Measurements from ENCODE around the gene CHAF1A. TPM values are rescaled to one million over a fixed set of nuclear protein-coding genes. Genes with fewer than 3 reads are reported as not detected.
A peak's percentile ranks its signal among the peaks of the same experiment; 100 is the strongest.

The CHAF1A gene
- total and polyA plus RNA-seq, 10 donors, result 3.8 to 17.9 (median 10.0) TPM

DNA sequence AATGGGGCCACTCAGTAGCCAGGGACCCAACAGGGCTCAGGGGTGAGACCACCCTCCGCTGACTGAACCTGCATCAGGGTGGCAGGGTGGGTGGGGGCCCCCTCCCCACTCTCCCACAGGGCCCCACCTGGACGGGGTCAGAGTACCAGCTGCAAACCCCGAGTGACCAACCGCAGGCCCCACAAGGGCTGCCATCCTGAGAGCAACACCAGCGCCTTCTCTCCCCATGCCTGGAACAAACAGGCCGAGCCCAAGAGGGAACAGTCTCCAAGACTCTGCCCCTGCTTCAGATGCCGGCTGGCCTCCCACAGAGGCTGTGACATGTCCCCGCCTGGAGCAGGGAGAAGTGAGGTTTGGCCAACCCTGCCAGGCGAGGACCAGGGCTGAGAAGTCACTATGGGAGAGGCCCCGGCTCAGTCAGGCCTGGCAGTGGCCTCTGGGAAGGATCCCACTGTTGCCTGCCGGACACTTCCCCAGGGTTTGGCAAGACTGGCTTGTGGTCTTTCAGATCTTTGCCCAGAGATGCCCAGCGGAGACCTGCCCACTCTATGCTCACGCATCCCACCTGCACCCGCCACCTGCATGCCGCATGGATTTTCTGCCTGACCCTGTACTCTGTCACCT lies 31.9 kb upstream of the CHAF1A start:
- Histone ChIP-seq H3K4me1 (peaks cover 78 to 92% (median 81%) of the 10 kb centered on the region in 6 donors), H3K36me3 (peaks cover 0 to 51% (median 16%) of the 10 kb centered on the region in 6 donors), H3K27ac (peak overlapping the region; percentile 77 to 92 (median 86)), H3K27me3 (replicated peaks in 1 of 7) (no peaks in the 10 kb centered on the region), H3K4me3 (peak overlapping the region in 5 of 8 donors; percentile 1 to 66 (median 35)), H3K9me3 (no peaks in the 10 kb centered on the region)
- WGBS, 5 donors, result 82 to 92% (median 91%) methylated on average over 10 to 15 of the region's 15 CpGs
- no peak for DNase-seq
- TF ChIP-seq POLR2AphosphoS5 (IDR thresholded peaks at IDR 0.05) (peak in 1 of 3 donors; percentile 6), CTCF (IDR thresholded peaks at IDR 0.05 in 8 of 11, conservative IDR thresholded peaks at IDR 0.05 in 3 of 11) (no peak)
- intact Hi-C loops (cut with DNase I; ENCODE audit: low total_unique reads), result no loop called here

DNA sequence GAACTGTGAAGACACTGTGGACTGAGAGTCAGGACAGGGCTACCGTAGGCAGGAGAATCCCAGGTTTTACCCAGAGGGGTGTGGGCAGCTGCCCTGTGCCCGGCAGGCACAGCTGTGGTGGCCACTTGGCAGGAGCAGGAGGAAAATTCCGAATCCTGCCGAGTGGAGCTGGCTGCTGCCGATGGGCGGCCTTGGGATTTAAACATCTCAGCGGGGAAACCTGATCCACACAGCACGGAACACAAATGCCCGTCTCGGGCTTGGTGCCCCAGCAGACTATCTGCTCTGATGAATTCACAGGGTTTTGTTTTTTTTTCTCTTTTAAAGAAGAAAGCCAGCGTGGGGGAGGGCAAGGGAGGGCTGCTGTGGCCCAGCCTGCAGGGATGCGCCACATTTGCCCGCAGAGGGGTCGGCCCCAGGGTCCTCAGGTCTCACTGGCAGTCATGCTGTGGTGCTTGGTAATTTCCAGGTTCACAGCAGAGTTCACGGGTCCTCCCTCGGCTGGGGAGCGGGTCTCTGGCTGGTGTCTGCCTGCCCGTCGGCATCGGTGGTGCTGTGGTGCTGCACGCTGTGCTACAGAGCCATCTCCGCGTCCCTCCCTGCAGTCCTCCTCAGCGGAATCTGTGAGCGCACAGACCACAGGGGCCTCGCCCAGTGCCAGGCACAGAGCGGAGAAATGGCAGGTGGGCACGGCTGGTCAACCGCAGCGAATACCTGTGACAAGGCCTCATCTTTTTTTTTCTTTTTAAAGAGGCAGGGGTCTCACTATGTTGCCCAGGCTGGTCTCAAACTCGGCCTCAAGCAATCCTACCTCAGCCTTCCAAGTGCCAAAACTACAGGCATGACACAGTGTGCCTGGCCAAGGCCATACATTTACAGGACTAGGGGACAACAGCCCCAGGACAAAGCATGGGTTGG lies 30.9 kb upstream of the CHAF1A start:
- H3K4me1 ChIP-seq, result peaks cover 88 to 98% (median 91%) of the 10 kb centered on the region in 6 donors
- H3K36me3 ChIP-seq, result peaks cover 0 to 42% (median 6%) of the 10 kb centered on the region in 6 donors
- no peaks in the 10 kb centered on the region for H3K9me3 ChIP-seq
- no peak overlapping the region for H3K4me3 ChIP-seq
- TF ChIP-seq CTCF (IDR thresholded peaks at IDR 0.05 in 8 of 11, conservative IDR thresholded peaks at IDR 0.05 in 3 of 11) (no peak), POLR2A (IDR thresholded peaks at IDR 0.05) (no peak), POLR2AphosphoS5 (IDR thresholded peaks at IDR 0.05) (peak in 1 of 3 donors; percentile 2)
- WGBS, 5 donors, result 82 to 93% (median 92%) methylated on average over 23 to 31 of the region's 31 CpGs
- intact Hi-C loops (cut with DNase I; ENCODE audit: low total_unique reads), result no loop called here
- H3K27me3 ChIP-seq (replicated peaks in 1 of 7), result no peaks in the 10 kb centered on the region
- no peak for DNase-seq
- H3K27ac ChIP-seq, result peak overlapping the region in 6 of 8 donors; percentile 4 to 92 (median 86)

DNA sequence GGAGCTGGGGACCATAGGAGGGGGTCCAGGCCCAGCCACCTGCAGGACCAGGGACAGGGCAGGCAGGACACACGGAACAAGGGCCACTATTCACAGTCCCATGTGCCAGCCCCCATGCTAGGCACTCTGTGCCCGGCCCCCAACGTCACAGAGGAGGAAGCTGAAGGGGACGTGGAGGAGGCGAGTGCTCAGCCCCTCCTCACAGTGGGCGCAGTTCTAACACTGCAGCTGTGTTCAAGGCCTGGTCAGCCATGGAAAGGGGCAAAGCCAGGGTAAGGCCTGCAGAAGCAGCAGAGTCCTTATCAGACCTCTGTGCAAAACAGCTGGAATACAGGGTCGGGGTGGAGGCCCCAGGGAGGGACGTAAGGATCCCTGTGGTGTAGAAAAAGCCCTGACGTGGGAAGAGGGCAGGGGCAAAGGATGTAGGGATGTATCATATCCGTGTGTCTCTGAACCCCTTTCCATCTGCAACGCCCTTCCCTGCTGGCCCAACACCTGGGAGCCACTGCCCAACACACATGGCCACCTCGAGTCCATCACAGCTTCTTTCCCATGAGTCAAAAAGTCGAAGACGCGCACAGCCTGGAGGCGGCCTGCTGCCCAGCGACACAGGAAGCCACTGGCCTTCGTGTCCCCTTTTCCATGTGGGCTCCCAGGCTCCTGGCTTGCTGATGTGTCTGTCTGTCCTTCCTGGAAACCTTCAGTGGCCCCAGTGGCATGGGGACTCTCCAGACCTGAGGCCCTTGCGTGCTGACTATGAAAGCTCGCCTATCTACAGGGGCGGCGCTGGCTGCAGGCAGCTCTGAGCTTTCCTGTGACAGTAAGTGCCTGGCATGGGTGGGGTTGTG lies 30.1 kb upstream of the CHAF1A start:
- Histone ChIP-seq H3K4me3 (no peak overlapping the region), H3K9me3 (no peaks in the 10 kb centered on the region), H3K4me1 (peaks cover 96 to 100% (median 99%) of the 10 kb centered on the region in 6 donors), H3K27ac (peak overlapping the region in 6 of 8 donors; percentile 36 to 92 (median 86)), H3K36me3 (peaks cover 0 to 40% (median 0%) of the 10 kb centered on the region in 6 donors), H3K27me3 (replicated peaks in 1 of 7) (no peaks in the 10 kb centered on the region)
- intact Hi-C loops (cut with DNase I; ENCODE audit: low total_unique reads), result no loop called here
- TF ChIP-seq CTCF (IDR thresholded peaks at IDR 0.05 in 8 of 11, conservative IDR thresholded peaks at IDR 0.05 in 3 of 11) (no peak), POLR2AphosphoS5 (IDR thresholded peaks at IDR 0.05) (peak in 1 of 3 donors; percentile 33)
- no peak for DNase-seq
- WGBS, 5 donors, result 78 to 89% (median 85%) methylated on average over 18 to 22 of the region's 22 CpGs
